Karpas-422 (cell line): ENCODE results near the gene RAB20. TPM values are rescaled to one million over a fixed set of nuclear protein-coding genes. Genes with fewer than 3 reads are reported as not detected.
"Not testable (repeated sequence)": the region's sequence is repeated elsewhere in the genome, so short reads cannot be mapped to it uniquely, and the experiment has no call there.

Experiments used
- DNase-seq: peaks from one replicate; pipeline ENCODE4 v3.0.0-alpha.2; 2015
- H2AFZ ChIP-seq: fragments of 200-600 bp; sonication (generic); 2 replicates; pipeline ENCODE4 v1.6.1; 2014; ENCODE audit warnings: antibody characterized with exemption, low read length, mixed read lengths
- H3K27ac ChIP-seq: fragments of 200-600 bp; sonication (generic); 2 replicates; pipeline ENCODE4 v1.5.1; 2014; ENCODE audit warnings: mild to moderate bottlenecking, low read length, moderate library complexity
- H3K27me3 ChIP-seq: fragments of 200-600 bp; sonication (generic); 2 replicates; pipeline ENCODE4 v1.6.1; 2014; ENCODE audit warnings: low read length, mixed read lengths
- H3K36me3 ChIP-seq: fragments of 200-600 bp; sonication (generic); 2 replicates; pipeline ENCODE4 v1.6.1; 2014; ENCODE audit warnings: low read length, mixed read lengths; ENCODE audit not compliant: insufficient read depth
- H3K4me1 ChIP-seq: fragments of 200-600 bp; sonication (generic); 2 replicates; pipeline ENCODE4 v1.6.1; 2014; ENCODE audit warnings: mild to moderate bottlenecking, low read length, mixed read lengths
- H3K4me2 ChIP-seq: fragments of 200-600 bp; sonication (generic); 2 replicates; pipeline ENCODE4 v1.6.1; 2014; ENCODE audit warnings: low read length, low read depth, mild to moderate bottlenecking; ENCODE audit not compliant: poor library complexity, severe bottlenecking
- H3K4me3 ChIP-seq: fragments of 200-600 bp; sonication (generic); 2 replicates; pipeline ENCODE4 v1.5.1; 2014; ENCODE audit warnings: mild to moderate bottlenecking, antibody characterized with exemption, low read length, mixed read lengths
- H3K79me2 ChIP-seq: fragments of 200-600 bp; sonication (generic); 2 replicates; pipeline ENCODE4 v1.6.1; 2014; ENCODE audit warnings: mild to moderate bottlenecking, low read length, mixed read lengths
- H3K9ac ChIP-seq: fragments of 200-600 bp; sonication (generic); 2 replicates; pipeline ENCODE4 v1.6.0; 2014; ENCODE audit warnings: low read length
- H3K9me2 ChIP-seq: fragments of 200-600 bp; sonication (generic), shearing (Covaris generic); replicated peaks from 2 replicates; pipeline ENCODE4 v1.6.0; 2014; ENCODE audit warnings: mild to moderate bottlenecking, low read length, moderate library complexity; ENCODE audit not compliant: insufficient read depth
- H3K9me3 ChIP-seq: fragments of 300-700, 200-600 bp; sonication (generic); 2 replicates; pipeline ENCODE4 v1.6.1; 2014; ENCODE audit warnings: low read length, mixed read lengths
- H4K20me1 ChIP-seq: fragments of 200-600 bp; sonication (generic); 2 replicates; pipeline ENCODE4 v1.6.1; 2014; ENCODE audit warnings: mild to moderate bottlenecking, antibody characterized with exemption, low read length, low read depth; ENCODE audit not compliant: insufficient read depth
- total RNA-seq: library from RNA; depleted of rRNA; stranded (reverse); fragments of >200 nt; shearing (Covaris generic); gene quantifications from 2 replicates; pipeline ENCODE4 v1.2.3, GENCODE V29; 2014; ENCODE audit warnings: low replicate concordance

The RAB20 gene
- total RNA-seq, 1 experiment from 2014 or later, result not detected

DNA sequence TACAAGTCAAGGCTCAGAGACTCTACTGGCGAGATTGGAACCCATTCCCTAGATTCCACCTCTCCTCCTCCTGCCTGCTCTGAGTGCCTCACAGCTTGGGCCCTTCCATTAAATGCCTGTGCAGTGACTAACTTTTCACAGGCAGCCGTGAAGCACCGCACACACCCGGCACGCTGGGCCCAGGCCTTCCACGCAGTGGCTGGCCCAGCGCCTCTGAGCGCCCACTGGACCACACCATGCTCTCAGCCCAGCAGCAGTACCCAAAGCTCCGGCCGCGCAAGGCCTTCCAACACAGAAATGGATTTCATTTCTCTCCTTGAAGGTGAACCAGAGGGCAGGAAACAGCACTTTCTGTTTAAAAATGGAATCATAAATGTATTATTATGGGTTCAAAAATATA is 26.0 kb downstream of the RAB20 start:
- no peaks in the 10 kb centered on the region for H3K79me2 ChIP-seq
- H3K9ac ChIP-seq, result no peak overlapping the region
- H3K4me3 ChIP-seq, result no peak overlapping the region
- no peaks in the 10 kb centered on the region for H3K9me3 ChIP-seq
- H3K27me3 ChIP-seq, result no peaks in the 10 kb centered on the region
- H3K4me1 ChIP-seq, result no peaks in the 10 kb centered on the region
- DNase-seq, result no peak
- no peaks in the 10 kb centered on the region for H3K9me2 ChIP-seq
- H3K36me3 ChIP-seq, result no peaks in the 10 kb centered on the region
- no peaks in the 10 kb centered on the region for H4K20me1 ChIP-seq
- no peak overlapping the region for H3K4me2 ChIP-seq
- no peak overlapping the region for H2AFZ ChIP-seq
- H3K27ac ChIP-seq, result no peak overlapping the region

DNA sequence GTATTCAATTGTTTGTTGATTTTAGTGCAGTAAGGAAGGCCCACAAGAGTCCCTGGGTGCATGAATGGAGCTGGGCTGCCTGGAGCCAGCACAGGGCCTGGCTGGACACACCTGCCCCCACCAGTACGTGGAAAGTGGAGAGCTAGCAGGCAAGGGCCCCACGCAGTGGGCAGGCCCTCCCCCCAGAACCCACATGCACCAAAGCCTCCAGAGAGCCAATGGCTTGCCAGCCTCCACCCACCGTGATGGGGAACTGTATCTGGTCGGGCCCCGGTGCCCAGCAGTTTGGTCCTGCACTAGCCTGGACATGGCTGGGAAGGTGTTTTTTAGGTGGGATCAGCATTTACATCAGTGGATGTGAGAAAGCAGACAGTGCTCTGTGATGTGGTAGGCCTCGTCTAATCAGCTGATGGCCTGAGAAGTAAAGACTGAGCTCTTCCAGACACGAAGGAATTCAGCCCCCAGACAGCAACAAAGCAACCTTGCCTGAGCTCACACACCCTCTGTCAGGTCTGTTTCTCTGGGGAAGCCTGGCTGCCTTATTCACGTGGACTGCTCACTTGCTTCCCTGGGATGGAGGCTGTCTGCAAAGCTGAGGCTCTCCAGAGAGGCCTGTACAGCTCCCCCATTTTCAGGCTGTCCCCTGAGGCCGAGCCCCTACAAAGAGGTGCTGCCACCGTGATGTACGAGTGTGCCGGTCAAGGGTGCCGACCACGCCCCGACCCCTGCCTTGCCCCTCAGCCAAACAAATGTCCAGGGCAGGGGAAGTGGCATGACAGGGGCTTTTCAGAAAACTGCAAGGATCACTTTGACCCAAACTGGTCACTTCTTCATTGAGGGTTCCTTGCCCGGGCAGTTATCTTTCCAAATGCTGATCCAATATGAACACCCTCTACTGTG is 27.5 kb downstream of the RAB20 start:
- Histone ChIP-seq H3K4me2 (no peak overlapping the region), H3K36me3 (no peaks in the 10 kb centered on the region), H3K27ac (no peak overlapping the region), H3K79me2 (no peaks in the 10 kb centered on the region), H3K9me2 (no peaks in the 10 kb centered on the region), H3K9ac (no peak overlapping the region), H3K9me3 (no peaks in the 10 kb centered on the region), H4K20me1 (no peaks in the 10 kb centered on the region), H3K4me3 (no peak overlapping the region), H3K4me1 (no peaks in the 10 kb centered on the region), H2AFZ (no peak overlapping the region), H3K27me3 (no peaks in the 10 kb centered on the region)
- DNase-seq, result no peak

DNA sequence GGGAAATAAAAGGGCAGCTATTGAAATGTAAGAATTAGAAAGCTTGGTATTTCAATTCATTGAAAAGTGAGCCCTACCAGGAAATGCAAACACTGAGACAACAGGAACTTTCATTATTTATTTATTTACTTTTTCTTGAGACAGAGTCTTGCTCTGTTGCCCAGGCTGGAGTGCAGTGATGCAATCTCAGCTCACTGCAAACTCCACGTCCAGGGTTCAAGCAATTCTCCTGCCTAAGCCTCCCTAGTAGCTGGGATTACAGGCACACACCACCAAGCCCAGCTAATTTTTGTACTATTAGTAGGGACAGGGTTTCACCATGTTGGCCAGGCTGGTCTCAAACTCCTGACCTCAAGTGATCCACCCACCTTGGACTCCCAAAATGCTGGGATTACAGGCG is 29.3 kb downstream of the RAB20 start:
- H3K27ac ChIP-seq, H3K9me2 ChIP-seq, DNase-seq, H3K9ac ChIP-seq, H3K4me2 ChIP-seq, H3K79me2 ChIP-seq, H3K9me3 ChIP-seq, H3K27me3 ChIP-seq, H3K4me1 ChIP-seq, H3K4me3 ChIP-seq, H2AFZ ChIP-seq, H3K36me3 ChIP-seq, H4K20me1 ChIP-seq: not testable (repeated sequence)

DNA sequence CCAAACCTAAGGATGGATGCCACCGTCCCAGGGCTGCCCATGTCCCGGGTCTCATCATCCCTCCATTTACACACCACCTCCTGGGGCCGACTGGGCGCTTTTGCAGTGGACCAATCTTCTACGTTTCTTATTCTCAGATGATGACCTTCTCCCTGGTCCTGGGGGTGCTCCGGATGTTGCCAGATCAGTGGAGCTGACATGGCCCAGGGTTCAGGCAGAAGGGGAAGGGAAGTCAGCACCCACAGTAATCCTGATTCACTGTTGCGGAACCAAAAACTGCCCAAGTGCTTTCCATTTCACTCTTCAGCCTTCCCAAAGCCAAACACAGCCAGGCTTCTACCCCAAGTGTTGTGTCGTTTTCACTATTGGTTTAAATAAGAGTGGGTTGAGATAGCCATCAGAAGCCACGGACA is 29.8 kb downstream of the RAB20 start:
- Histone ChIP-seq H3K27me3 (no peaks in the 10 kb centered on the region), H3K4me1 (no peaks in the 10 kb centered on the region), H3K36me3 (no peaks in the 10 kb centered on the region), H4K20me1 (no peaks in the 10 kb centered on the region), H3K4me3 (no peak overlapping the region), H3K27ac (no peak overlapping the region), H3K79me2 (no peaks in the 10 kb centered on the region), H3K9ac (no peak overlapping the region), H3K4me2 (no peak overlapping the region), H3K9me2 (no peaks in the 10 kb centered on the region), H2AFZ (no peak overlapping the region), H3K9me3 (no peaks in the 10 kb centered on the region)
- DNase-seq, result no peak

DNA sequence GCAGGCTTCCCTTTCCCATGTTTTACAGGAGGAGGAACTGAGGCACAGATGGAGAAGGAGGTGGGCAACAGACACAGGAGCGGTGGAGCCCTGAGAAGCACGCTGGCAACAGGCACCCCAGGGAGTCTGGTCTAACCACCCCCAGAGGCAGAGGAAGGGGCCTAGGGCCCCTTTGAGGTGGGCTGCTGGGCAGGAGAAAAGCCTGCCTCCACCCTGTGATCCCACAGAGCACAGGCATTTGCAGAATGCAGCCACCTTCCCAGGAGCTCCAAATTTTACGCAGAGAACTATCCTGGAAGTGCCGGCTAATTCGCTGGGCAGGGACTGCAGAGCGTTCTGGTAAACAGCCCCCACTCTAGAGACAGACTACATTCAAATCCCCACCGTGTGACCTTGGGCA is 30.4 kb downstream of the RAB20 start:
- Histone ChIP-seq H3K9me3 (no peaks in the 10 kb centered on the region), H3K36me3 (no peaks in the 10 kb centered on the region), H3K4me3 (no peak overlapping the region), H3K79me2 (no peaks in the 10 kb centered on the region), H3K9me2 (no peaks in the 10 kb centered on the region), H3K4me2 (no peak overlapping the region), H4K20me1 (no peaks in the 10 kb centered on the region), H3K4me1 (no peaks in the 10 kb centered on the region), H3K27me3 (no peaks in the 10 kb centered on the region), H2AFZ (no peak overlapping the region), H3K27ac (no peak overlapping the region), H3K9ac (no peak overlapping the region)
- no peak for DNase-seq

DNA sequence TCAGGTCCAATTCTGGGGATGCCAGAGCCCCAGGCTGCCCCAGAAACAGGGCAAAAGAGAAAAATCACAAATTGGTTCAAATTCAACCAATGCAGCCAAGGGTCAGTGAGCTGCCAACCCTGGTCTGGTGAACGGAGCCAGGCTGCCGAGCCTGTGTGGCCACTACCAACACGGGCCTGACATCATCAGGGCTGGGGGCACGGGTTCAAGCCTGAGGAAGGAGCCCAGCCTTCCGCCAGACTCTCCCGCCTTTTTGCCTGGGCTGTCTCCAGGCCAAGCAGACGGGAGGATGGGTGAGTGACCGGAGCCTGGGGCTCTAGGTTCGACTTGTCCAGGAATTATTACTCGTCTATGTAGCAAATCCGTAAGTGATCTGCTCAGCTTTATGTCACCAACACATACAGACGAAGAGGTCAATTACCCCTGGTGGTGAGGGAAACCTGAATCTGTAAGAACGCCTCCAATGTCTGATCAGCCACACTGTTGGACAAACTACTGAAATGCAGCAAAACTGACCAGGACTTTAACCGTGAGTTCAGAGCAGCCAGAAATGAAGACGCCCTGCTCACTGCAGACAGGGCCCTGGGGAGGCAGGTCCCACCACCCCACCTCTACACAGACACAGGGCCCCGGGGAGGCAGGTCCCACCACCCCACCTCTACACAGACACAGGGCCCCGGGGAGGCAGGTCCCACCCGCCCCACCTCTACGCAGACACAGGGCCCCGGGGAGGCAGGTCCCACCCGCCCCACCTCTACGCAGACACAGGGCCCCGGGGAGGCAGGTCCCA is 31.8 kb downstream of the RAB20 start:
- Histone ChIP-seq H3K9me3 (no peaks in the 10 kb centered on the region), H2AFZ (no peak overlapping the region), H3K4me1 (no peaks in the 10 kb centered on the region), H3K9me2 (no peaks in the 10 kb centered on the region), H3K79me2 (no peaks in the 10 kb centered on the region), H3K4me3 (no peak overlapping the region), H3K27me3 (no peaks in the 10 kb centered on the region), H3K9ac (no peak overlapping the region), H3K36me3 (no peaks in the 10 kb centered on the region), H3K27ac (no peak overlapping the region), H4K20me1 (no peaks in the 10 kb centered on the region), H3K4me2 (no peak overlapping the region)
- DNase-seq, result no peak

DNA sequence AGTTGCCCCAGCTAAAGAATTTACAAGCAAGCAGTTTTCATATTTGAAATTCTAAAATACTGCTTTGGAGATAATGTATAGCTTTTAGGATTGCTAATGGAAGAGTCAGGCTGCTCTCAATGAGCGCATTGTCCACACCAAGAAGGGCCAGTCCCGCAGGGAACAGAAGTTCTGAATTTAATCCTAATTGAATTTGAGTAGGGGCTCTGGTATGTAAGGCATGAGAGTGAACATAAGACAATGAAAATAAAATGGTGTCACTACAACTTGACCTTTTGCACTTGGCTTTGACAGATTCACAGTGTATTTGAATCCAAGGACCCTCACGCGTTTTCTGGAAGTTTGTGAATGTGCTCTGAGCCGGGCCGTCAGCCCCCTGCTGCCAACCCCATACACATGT is 32.6 kb downstream of the RAB20 start:
- Histone ChIP-seq H3K36me3 (no peaks in the 10 kb centered on the region), H3K4me2 (no peak overlapping the region), H3K9ac (no peak overlapping the region), H3K27me3 (no peaks in the 10 kb centered on the region), H3K9me3 (no peaks in the 10 kb centered on the region), H3K27ac (no peak overlapping the region), H2AFZ (no peak overlapping the region), H3K4me3 (no peak overlapping the region), H3K9me2 (no peaks in the 10 kb centered on the region), H3K4me1 (no peaks in the 10 kb centered on the region), H3K79me2 (no peaks in the 10 kb centered on the region), H4K20me1 (no peaks in the 10 kb centered on the region)
- DNase-seq, result no peak

DNA sequence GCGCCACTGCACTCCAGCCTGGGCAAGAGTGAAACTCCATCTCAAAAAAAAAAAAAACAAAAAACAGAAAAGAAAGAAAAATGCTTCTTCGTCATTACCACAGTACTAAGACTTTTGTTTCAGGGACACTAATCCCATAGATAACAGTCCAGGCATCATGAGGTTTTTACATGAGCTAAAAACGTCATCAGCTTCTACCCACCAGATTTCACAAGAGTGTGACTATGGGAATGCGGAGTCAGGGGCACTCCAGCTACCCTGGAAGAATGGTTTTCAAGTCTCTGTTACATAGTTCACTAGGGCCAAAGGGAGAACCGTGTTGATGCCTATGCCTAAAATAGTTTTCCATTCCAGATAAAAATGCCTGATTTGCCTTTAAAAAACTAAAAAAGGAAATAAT is 33.2 kb downstream of the RAB20 start:
- Histone ChIP-seq H3K4me3 (no peak overlapping the region), H3K27ac (no peak overlapping the region), H3K9me2 (no peaks in the 10 kb centered on the region), H3K36me3 (no peaks in the 10 kb centered on the region), H3K79me2 (no peaks in the 10 kb centered on the region), H3K4me2 (no peak overlapping the region), H3K9ac (no peak overlapping the region), H2AFZ (no peak overlapping the region), H3K4me1 (no peaks in the 10 kb centered on the region), H3K27me3 (no peaks in the 10 kb centered on the region), H3K9me3 (no peaks in the 10 kb centered on the region), H4K20me1 (no peaks in the 10 kb centered on the region)
- DNase-seq, result no peak
